Stimulated activated CD8-positive, alpha-beta memory T cell treated with anti-CD3 and anti-CD28 coated beads, Interleukin-2, amount 100 ng/mL, for 1 hour (primary cell): Measurements from ENCODE around the gene PRSS56.

ENCODE experiments used
- DNase-seq, 2 donors: peaks; one replicate each; pipeline ENCODE4 v3.0.0-alpha.2; 2020; ENCODE audit warnings: low read depth in 2 of 2

Gene PRSS56

DNA sequence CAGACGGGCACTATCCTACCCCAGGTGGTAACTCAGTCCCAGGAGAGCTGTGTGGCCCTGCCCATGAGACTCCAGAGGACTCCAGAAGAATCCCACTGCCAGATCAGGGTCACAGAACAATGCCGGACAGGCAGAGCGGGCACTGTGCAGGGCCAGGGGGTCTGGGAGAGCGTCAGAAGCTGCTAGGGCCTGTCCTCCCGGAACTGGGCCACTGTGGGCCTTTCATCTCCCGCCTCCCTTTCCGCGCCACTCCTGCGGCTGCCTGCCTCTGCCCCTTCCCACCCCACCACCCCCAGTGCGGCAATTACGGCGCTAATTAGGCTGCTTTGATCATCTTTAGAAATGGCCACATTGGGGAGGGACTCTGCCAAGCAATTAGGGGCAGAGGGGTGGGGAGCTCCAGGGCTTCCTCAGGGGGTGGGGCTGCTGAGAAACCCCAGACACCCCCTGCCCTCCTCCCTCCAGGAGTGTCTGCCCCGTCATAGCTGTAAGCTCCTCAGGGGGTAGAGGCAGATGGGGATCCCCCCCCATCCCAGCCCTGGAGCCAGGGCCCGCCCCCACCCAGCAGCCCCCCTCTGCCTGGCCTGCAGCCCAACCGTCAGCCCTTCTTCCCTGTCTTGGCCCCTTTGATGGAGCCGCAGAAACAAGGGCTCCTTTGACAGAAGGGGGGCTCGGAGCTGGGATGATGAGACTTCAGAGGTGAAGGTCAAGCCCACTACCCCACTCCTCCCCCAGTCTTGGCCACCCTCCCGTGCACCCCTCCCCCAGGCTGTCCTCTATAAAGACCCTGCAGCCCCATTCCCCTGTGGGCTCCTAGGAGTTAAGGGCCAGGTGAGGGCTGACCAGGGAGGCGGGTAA lies at the start of gene PRSS56:
Gene PRSS56, plus strand, starts transcription at position 808 of the 858 bp plus-strand sequence. CDS start 211 bp downstream, outside the sequence.
- no peak for DNase-seq

GRCh38 chr2:232473467-232473890 lies 46.7 kb upstream of the PRSS56 start:
- DNase-seq = no peak

- DNase-seq = no peak
Measured at GRCh38 chr2:232476045-232476444, 44.1 kb upstream of the PRSS56 start.

DNA sequence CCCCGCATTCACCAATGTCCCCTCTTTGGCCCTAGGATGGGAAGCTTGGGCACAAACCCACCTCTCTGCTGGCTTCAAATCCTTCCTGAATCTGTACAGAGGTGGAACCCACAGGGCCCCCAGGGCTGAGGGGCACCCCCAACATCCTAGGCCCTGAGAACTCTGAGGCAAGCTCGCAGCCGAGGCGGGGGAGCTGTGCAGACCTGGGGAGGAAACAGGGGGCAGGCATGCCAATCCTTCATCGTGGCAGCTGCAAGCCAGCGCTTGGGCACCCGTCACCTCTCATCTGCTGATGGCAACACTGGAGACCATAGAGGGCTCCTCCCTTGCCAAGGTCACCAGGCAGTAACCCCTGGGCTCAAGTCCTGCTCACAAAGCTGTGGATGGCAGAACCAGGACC lies 43.4 kb upstream of the PRSS56 start:
- DNase-seq = no peak

GRCh38 chr2:232477751-232478510 lies 42.3 kb upstream of the PRSS56 start:
- no peak for DNase-seq

DNA sequence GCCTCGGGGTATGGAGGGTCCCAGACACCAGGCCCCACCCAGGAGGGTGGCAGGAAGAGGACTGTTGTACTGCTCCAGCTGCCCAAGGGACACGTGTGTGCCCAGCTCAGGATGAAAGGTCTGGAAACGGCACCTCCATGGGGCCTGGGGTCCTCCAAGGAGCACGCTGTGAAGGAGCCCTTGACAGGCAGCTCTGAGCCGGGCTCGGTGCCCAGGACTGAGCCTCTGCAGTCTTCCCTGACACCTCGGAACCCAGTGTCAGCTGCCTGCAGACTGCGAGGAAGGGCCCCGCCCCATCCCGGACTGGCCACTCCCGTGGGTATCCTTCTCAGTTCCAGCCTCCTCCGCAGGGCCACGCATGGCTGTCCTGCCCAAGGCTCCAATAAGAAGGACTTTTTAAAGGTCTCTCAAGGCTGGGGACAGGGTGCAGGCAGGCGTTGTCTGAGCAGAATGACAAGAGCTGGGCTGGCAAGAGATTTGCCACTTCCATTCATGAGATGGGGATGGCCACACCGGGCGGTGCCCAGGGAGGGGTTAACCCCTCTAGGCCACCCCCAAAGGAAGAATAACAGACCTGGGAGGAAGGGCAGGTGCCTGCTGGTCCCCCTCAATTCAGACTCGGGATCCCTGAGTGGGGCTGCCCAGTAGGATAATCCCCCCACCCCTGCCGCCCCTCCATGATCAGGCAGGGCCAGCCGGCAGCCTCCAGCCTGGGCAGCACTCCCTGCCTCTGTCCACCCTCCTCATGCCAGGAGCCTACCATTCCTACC lies 41.4 kb upstream of the PRSS56 start:
- no peak for DNase-seq

GRCh38 chr2:232479341-232480200 lies 40.6 kb upstream of the PRSS56 start:
- no peak for DNase-seq

DNA sequence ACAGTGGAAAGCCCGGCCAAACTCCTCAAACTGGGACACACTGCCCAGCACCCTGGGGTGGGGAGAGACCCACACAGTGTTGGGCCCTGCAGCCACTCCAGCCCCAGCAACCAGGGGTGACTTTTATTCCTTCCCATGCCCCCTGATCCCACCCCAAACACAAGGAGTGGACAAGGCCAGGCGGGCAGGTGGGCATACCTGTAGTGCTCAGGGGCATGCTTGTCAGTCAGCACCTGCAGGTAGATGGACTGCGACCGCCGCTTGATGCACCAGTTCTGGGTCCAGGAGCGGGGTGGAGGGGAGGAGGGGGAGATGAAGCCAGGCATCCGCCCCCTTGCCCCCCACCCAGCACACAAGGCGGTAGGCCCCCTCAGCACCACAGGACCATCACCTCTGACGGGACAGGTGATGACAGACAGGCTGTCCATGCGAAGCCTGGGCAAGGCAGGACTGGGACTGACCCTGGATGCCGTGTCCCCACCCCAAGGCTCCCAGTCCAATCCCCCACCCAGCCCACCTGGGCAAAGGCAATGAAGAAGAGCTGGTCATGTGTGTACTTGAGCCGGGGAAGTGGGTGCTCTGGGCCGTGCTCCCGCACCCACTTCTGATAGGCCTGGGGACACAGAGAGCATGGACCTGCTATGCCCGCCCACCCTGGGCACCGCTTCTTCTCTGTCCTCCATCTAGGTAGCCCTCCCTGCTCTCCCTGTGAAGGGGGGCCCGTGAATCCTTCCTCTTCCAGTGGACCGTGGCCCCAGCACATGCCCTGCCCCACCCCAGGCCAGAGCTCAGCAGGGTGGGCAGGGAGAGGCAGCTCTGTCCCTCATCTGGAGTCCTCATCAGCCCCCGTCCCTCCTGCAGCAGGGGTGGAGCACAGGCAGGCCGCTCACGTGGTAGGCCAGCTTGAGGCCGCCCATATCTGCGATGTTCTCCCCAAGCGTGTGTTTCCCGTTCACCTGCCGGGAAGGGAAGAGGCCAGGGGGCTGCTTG lies 39.7 kb upstream of the PRSS56 start:
- no peak for DNase-seq

GRCh38 chr2:232481322-232482140 lies 38.7 kb upstream of the PRSS56 start:
- no peak for DNase-seq

- DNase-seq = no peak
Measured at GRCh38 chr2:232482301-232483238, 37.6 kb upstream of the PRSS56 start.

- DNase-seq = no peak
Measured at GRCh38 chr2:232483311-232483922, 36.8 kb upstream of the PRSS56 start.

DNA sequence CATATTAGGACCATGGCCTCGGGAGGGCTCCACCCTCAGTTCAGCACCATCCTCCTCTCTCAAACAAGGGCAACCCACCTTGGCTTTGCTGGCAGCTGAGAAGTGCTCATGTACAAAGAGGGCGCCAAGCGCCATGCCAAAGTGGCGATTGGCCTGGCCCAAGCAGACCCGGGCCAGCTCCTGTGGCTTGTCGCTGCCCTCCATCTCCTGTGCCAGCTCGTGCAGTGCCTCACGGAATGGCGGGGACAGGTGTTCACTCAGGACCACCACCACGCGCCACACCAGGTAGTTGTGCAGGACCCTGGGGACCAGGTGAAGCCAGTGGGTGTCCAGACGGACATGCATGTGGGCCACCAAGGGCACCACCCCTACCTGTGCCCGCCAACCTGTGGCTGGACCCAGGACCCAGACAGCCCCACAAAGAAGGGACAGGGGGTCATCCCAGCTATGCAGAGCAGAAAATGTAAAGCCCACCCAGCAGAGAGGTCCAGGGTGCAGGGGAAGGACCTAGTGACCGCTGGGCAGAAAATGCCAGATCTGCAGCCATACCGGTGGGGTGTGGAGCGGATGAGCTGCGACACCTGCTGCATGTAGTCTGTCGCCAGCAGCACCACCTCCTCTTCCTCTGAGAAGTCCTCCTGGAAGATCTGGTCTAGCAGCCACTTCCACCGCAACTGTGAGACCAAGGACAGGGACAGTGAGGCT lies 36.1 kb upstream of the PRSS56 start:
- no peak for DNase-seq

- DNase-seq = no peak
Measured at GRCh38 chr2:232484628-232485347, 35.4 kb upstream of the PRSS56 start.

GRCh38 chr2:232485348-232485756 lies 34.8 kb upstream of the PRSS56 start:
- DNase-seq = no peak

DNA sequence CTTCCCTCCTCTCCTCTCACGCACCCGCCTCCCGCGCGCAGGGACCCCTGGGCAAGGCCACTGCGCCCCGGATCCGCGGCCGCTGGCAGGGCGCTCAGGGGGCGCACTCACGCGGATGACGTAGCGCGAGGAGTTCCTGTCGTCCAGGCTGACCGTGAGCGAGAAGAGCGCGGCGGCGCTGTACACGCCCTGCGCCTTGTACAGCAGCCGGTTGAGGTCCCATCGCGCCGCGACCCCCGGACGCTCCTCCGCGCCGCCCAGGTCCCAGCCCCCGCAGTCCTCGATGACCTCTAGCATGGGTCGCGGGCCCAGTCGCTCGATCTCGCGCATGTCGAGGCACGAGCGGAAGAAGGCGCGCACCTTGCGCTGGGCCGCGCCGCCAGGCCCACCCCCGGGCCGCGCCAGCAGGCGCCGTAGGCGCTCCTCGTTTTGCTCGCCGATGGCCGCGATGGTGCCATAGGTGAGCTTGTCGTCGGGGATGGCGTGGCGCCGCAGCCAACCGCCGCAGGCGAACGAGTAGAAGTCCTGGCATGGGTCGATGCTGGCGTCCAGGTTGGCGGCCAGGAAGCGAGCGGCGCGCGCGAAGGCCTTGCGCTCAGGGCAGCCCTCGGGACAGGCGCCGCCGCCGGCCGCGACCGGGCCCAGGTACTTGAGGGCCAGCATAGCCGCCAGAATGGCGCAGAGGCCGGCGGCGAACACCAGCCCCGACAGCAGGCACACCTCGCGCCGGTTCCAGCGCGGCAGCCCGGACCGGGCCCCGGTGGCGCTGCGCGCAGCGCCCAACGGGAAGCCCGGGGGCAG lies 34.2 kb upstream of the PRSS56 start:
- DNase-seq = no peak
